H1 (cell line): ENCODE results near the gene DACT3. TPM values are rescaled to one million over a fixed set of nuclear protein-coding genes. Genes with fewer than 3 reads are reported as not detected.

ENCODE experiments used
- CHD1 ChIP-seq: IDR thresholded peaks from 2 replicates; pipeline ENCODE4 v1.6.1; 2012; ENCODE audit warnings: low read depth, low read length, improper control_type of control experiment
- CHD2 ChIP-seq: IDR thresholded peaks from 2 replicates; pipeline ENCODE4 v1.6.1; 2012; ENCODE audit warnings: low read length, improper control_type of control experiment
- EZH2 ChIP-seq: fragments of 200-600 bp; sonication (generic); IDR thresholded peaks from 2 replicates; pipeline ENCODE4 v1.7.1; 2012; ENCODE audit warnings: low read depth, mild to moderate bottlenecking, moderate library complexity, low read length, inconsistent platforms; ENCODE audit not compliant: severe bottlenecking
- GABPA ChIP-seq: IDR thresholded peaks from 2 replicates; pipeline ENCODE4 v1.6.1; 2011; ENCODE audit warnings: mild to moderate bottlenecking, low read length, moderate library complexity, borderline replicate concordance; ENCODE audit not compliant: insufficient read depth
- POLR2A ChIP-seq, 2 experiments: IDR thresholded peaks; 1 replicate in 1 of 2; 2 replicates in 1 of 2; pipeline ENCODE4 v1.6.1; 2011; ENCODE audit warnings: low read depth in 2 of 2, low read length in 2 of 2, mild to moderate bottlenecking in 2 of 2; ENCODE audit errors: control extremely low read depth in 1 of 2
- SAP30 ChIP-seq: fragments of 300-600 bp; sonication (generic); IDR thresholded peaks from 2 replicates; pipeline ENCODE4 v1.7.1; 2012; ENCODE audit warnings: low read length, moderate library complexity, mild to moderate bottlenecking, inconsistent platforms; ENCODE audit not compliant: insufficient read depth, insufficient replicate concordance
- SIX5 ChIP-seq: IDR thresholded peaks from 2 replicates; pipeline ENCODE4 v1.6.1; 2011; ENCODE audit warnings: mild to moderate bottlenecking, low read depth, low read length
- SUZ12 ChIP-seq: fragments of 200-600 bp; sonication (generic); IDR thresholded peaks from 2 replicates; pipeline ENCODE4 v1.6.1; 2012; ENCODE audit warnings: mild to moderate bottlenecking, inconsistent platforms, low read length, moderate library complexity, mixed read lengths
- ZNF274 ChIP-seq: IDR thresholded peaks from 2 replicates; pipeline ENCODE4 v1.7.0; 2012; ENCODE audit warnings: low read length, borderline replicate concordance; ENCODE audit errors: extremely low read depth
- polyA plus RNA-seq, 7 experiments: library from polyadenylated mRNA; depleted of rRNA in 3 of 7; stranded (reverse) in 5 of 7; unstranded in 2 of 7; fragments of >200 nt in 5 of 7; fragments of 200-250 nt in 2 of 7; gene quantifications; 1 replicate in 5 of 7; 2 replicates in 1 of 7; 4 replicates in 1 of 7; pipeline versions ENCODE4 v1.2.1 to v1.2.3, GENCODE V29; 2011 to 2013; ENCODE audit warnings: missing spikeins in 2 of 7, mixed read lengths in 2 of 7
- total RNA-seq: library from RNA; stranded (reverse); fragmentation: NEBNext Ultra II Directional; extraction: Animal tissue kit (Norgen Biotek cat#: 25700); gene quantifications from 2 replicates; pipeline ENCODE4 v1.2.1, GENCODE V29; 2021
- TF ChIP-seq, protein P1 (sequence below): IDR thresholded peaks from 2 replicates; pipeline ENCODE4 v1.6.1; 2011; ENCODE audit warnings: low read length, improper control_type of control experiment

Gene DACT3
- total and polyA plus RNA-seq, 2 of the 8 experiments (the other 6 are each of a cell fraction or from before 2014, with no cell fraction given), result 1.8 to 2.0 TPM

DNA sequence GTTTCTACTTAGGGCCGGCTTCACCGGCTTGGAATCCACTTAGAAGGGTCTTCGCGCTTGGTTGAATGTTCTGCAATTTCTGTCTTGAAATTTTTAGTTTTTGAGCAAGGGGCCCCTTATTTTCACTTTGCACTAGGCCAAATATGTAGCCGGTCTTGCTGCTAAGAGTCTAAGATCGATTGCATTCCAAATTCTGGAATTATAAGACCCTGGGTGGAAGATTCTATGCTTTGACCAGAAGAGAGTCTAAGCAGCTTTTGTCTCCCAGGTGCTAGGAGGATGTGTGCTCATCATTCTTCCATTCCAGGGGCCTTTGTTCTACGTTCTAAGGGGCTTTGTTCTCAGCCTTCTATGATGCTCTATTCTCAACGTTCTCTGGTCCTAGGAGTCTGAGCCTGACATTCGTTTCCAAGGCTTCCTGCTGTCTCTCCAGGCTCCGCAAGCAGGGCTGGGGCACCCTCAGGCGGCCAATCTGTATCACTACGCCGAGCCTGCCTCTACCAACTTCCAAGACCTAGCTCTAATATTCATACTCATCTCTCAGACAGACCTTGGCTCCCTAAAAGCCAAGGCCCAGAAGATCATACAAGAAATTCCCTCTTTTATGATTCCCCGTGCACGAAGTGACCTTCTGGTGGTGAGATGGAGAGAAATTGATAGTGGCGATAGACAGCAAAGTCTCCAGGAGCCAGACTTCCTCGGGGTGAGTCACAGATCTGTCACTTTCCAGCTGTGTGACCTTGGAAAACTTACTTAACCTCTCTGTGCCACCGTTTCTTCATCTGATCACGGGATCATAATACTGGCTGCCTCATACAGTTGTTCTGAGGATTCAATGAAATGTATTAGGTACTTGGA is 982 bp upstream of the DACT3 start (continued):
- no peak for TF ChIP-seq EZH2
- TF ChIP-seq SIX5, result no peak
- TF ChIP-seq GABPA, result no peak
- no peak for TF ChIP-seq ZNF274
- TF ChIP-seq, protein P1, sequence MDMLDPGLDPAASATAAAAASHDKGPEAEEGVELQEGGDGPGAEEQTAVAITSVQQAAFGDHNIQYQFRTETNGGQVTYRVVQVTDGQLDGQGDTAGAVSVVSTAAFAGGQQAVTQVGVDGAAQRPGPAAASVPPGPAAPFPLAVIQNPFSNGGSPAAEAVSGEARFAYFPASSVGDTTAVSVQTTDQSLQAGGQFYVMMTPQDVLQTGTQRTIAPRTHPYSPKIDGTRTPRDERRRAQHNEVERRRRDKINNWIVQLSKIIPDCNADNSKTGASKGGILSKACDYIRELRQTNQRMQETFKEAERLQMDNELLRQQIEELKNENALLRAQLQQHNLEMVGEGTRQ, result no peak
- no peak for TF ChIP-seq SUZ12
- no peak for TF ChIP-seq POLR2A (IDR thresholded peaks at IDR 0.05; ENCODE audit: control extremely low read depth in 1 of 2, low read depth in 2 of 2, low read length in 2 of 2)
- no peak for TF ChIP-seq CHD1
- no peak for TF ChIP-seq SAP30
- TF ChIP-seq CHD2, result no peak
